Skeletal muscle satellite cell (primary cell): Measurements from ENCODE around the gene ALOX15.
"Not testable (repeated sequence)": the region's sequence is repeated elsewhere in the genome, so short reads cannot be mapped to it uniquely, and the experiment has no call there.

Experiments
- H3K27me3 ChIP-seq: 2 replicates; pipeline ENCODE4 v1.7.0; 2013; ENCODE audit warnings: low read length; ENCODE audit not compliant: control insufficient read depth, insufficient read depth
- H3K36me3 ChIP-seq: 2 replicates; pipeline ENCODE4 v1.7.0; 2013; ENCODE audit warnings: mild to moderate bottlenecking, control low read depth, low read length; ENCODE audit not compliant: insufficient read depth
- H3K4me1 ChIP-seq: 2 replicates; pipeline ENCODE4 v1.7.0; 2013; ENCODE audit warnings: low read length; ENCODE audit not compliant: control insufficient read depth, insufficient read depth
- H3K4me2 ChIP-seq: 2 replicates; pipeline ENCODE4 v1.7.0; 2013; ENCODE audit warnings: mild to moderate bottlenecking, low read length
- H3K4me3 ChIP-seq: 2 replicates; pipeline ENCODE4 v1.7.0; 2013; ENCODE audit warnings: low read length
- H3K9ac ChIP-seq: 2 replicates; pipeline ENCODE4 v1.7.0; 2013; ENCODE audit warnings: mild to moderate bottlenecking, low read depth, low read length, moderate library complexity
- H3K9me3 ChIP-seq: replicated peaks from 2 replicates; pipeline ENCODE4 v1.7.0; 2013; ENCODE audit warnings: mild to moderate bottlenecking, control low read depth, low read length

The ALOX15 gene

GRCh38 chr17:4590042-4590441, 51.4 kb downstream of the ALOX15 start:
- H3K9ac ChIP-seq, H3K4me1 ChIP-seq, H3K9me3 ChIP-seq, H3K4me2 ChIP-seq, H3K4me3 ChIP-seq, H3K36me3 ChIP-seq: not testable (repeated sequence)
- H3K27me3 ChIP-seq, result peaks cover 65% of the 10 kb centered on the region

- no peaks in the 10 kb centered on the region for H3K36me3 ChIP-seq
Observed at GRCh38 chr17:4588898-4589625, 52.4 kb downstream of the ALOX15 start.

GRCh38 chr17:4588391-4588790, 53.1 kb downstream of the ALOX15 start:
- no peak overlapping the region for H3K4me3 ChIP-seq
- no peak overlapping the region for H3K4me2 ChIP-seq
- no peaks in the 10 kb centered on the region for H3K9me3 ChIP-seq
- no peaks in the 10 kb centered on the region for H3K4me1 ChIP-seq
- peaks cover 79% of the 10 kb centered on the region for H3K27me3 ChIP-seq
- no peak overlapping the region for H3K9ac ChIP-seq
- H3K36me3 ChIP-seq, result no peaks in the 10 kb centered on the region

More at GRCh38 chr17:4588898-4589625, 52.4 kb downstream of the ALOX15 start:
- Histone ChIP-seq H3K9ac (no peak overlapping the region), H3K4me2 (no peak overlapping the region), H3K4me3 (no peak overlapping the region), H3K27me3 (peaks cover 72% of the 10 kb centered on the region), H3K9me3 (no peaks in the 10 kb centered on the region), H3K4me1 (no peaks in the 10 kb centered on the region)

- no peak overlapping the region for H3K4me3 ChIP-seq
- H3K9ac ChIP-seq, result no peak overlapping the region
- peaks cover 82% of the 10 kb centered on the region for H3K27me3 ChIP-seq
- no peaks in the 10 kb centered on the region for H3K9me3 ChIP-seq
- no peak overlapping the region for H3K4me2 ChIP-seq
- H3K36me3 ChIP-seq, result no peaks in the 10 kb centered on the region
- H3K4me1 ChIP-seq, result no peaks in the 10 kb centered on the region
Observed at GRCh38 chr17:4587803-4588202, 53.7 kb downstream of the ALOX15 start.

GRCh38 chr17:4587195-4587594, 54.3 kb downstream of the ALOX15 start:
- Histone ChIP-seq H3K4me2 (no peak overlapping the region), H3K4me1 (no peaks in the 10 kb centered on the region), H3K9me3 (no peaks in the 10 kb centered on the region), H3K4me3 (no peak overlapping the region), H3K9ac (no peak overlapping the region), H3K27me3 (peaks cover 82% of the 10 kb centered on the region), H3K36me3 (no peaks in the 10 kb centered on the region)

- Histone ChIP-seq H3K9ac (no peak overlapping the region), H3K9me3 (no peaks in the 10 kb centered on the region), H3K36me3 (no peaks in the 10 kb centered on the region), H3K4me2 (no peak overlapping the region), H3K4me1 (no peaks in the 10 kb centered on the region), H3K4me3 (no peak overlapping the region), H3K27me3 (peaks cover 84% of the 10 kb centered on the region)
Observed at GRCh38 chr17:4586043-4586442, 55.4 kb downstream of the ALOX15 start.

GRCh38 chr17:4585638-4585994, 55.9 kb downstream of the ALOX15 start:
- no peaks in the 10 kb centered on the region for H3K36me3 ChIP-seq
- no peaks in the 10 kb centered on the region for H3K9me3 ChIP-seq
- no peak overlapping the region for H3K4me2 ChIP-seq
- no peak overlapping the region for H3K9ac ChIP-seq
- no peak overlapping the region for H3K4me3 ChIP-seq
- no peaks in the 10 kb centered on the region for H3K4me1 ChIP-seq
- H3K27me3 ChIP-seq, result peaks cover 82% of the 10 kb centered on the region

GRCh38 chr17:4584917-4585637, 56.4 kb downstream of the ALOX15 start:
- Histone ChIP-seq H3K4me3 (no peak overlapping the region), H3K4me1 (no peaks in the 10 kb centered on the region), H3K9ac (no peak overlapping the region), H3K36me3 (no peaks in the 10 kb centered on the region), H3K9me3 (no peaks in the 10 kb centered on the region), H3K4me2 (no peak overlapping the region), H3K27me3 (peaks cover 82% of the 10 kb centered on the region)

GRCh38 chr17:4584101-4584916, 57.2 kb downstream of the ALOX15 start, which contains the start of gene SMTNL2:
SMTNL2 (plus strand) TSS chr17:4584529; CDS start chr17:4584606, 77 bp downstream.
- Histone ChIP-seq H3K4me1 (no peaks in the 10 kb centered on the region), H3K9ac (no peak within 1 kb of the TSS), H3K4me3 (no peak within 1 kb of the TSS), H3K36me3 (no peaks in the 10 kb centered on the region), H3K9me3 (no peaks in the 10 kb centered on the region), H3K27me3 (peaks cover 86% of the 10 kb centered on the region), H3K4me2 (peak within 1 kb of the TSS; percentile 20)

GRCh38 chr17:4583782-4584100, 57.7 kb downstream of the ALOX15 start:
- Histone ChIP-seq H3K27me3 (peaks cover 85% of the 10 kb centered on the region), H3K4me1 (no peaks in the 10 kb centered on the region), H3K4me2 (no peak overlapping the region), H3K9me3 (no peaks in the 10 kb centered on the region), H3K36me3 (no peaks in the 10 kb centered on the region), H3K9ac (no peak overlapping the region), H3K4me3 (no peak overlapping the region)

- Histone ChIP-seq H3K4me1 (no peaks in the 10 kb centered on the region), H3K27me3 (peaks cover 85% of the 10 kb centered on the region), H3K4me3 (no peak overlapping the region), H3K4me2 (no peak overlapping the region), H3K9me3 (no peaks in the 10 kb centered on the region), H3K36me3 (no peaks in the 10 kb centered on the region), H3K9ac (no peak overlapping the region)
Observed at GRCh38 chr17:4583206-4583605, 58.3 kb downstream of the ALOX15 start.
